ENCODE results near the gene MAPK12. TPM values are rescaled to one million over a fixed set of nuclear protein-coding genes. Genes with fewer than 3 reads are reported as not detected.

The MAPK12 gene
- total and polyA plus RNA-seq, 10 of the 15 experiments (the other 5 are each of a cell fraction or from before 2014, with no cell fraction given): 1.1 to 38.9 (median 16.3) TPM

DNA sequence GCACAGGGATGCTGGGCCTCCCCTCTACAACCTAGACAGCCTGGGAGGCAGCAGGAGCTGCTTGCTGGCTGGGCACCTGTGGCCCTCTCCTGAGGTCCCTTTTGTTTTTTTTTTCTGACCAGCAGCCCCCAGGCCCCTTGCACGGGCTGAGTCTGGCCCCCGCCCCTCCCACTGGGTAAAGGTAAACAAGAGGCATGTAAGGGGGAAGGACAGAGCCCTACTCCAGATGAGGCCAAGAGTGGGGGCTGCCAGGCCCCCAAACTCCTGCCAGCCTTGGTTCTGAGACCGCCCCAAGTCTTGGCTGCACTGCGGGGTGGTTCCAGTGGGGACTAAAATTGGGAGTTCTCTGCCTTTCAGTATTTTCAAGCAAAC, 36.8 kb upstream of the MAPK12 start (continued):
- TF ChIP-seq, protein P1, sequence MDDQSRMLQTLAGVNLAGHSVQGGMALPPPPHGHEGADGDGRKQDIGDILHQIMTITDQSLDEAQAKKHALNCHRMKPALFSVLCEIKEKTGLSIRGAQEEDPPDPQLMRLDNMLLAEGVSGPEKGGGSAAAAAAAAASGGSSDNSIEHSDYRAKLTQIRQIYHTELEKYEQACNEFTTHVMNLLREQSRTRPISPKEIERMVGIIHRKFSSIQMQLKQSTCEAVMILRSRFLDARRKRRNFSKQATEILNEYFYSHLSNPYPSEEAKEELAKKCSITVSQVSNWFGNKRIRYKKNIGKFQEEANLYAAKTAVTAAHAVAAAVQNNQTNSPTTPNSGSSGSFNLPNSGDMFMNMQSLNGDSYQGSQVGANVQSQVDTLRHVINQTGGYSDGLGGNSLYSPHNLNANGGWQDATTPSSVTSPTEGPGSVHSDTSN (IDR thresholded peaks at IDR 0.05; ENCODE audit: insufficient replicate concordance, low read depth, low read length): no peak
- TF ChIP-seq, protein P2, sequence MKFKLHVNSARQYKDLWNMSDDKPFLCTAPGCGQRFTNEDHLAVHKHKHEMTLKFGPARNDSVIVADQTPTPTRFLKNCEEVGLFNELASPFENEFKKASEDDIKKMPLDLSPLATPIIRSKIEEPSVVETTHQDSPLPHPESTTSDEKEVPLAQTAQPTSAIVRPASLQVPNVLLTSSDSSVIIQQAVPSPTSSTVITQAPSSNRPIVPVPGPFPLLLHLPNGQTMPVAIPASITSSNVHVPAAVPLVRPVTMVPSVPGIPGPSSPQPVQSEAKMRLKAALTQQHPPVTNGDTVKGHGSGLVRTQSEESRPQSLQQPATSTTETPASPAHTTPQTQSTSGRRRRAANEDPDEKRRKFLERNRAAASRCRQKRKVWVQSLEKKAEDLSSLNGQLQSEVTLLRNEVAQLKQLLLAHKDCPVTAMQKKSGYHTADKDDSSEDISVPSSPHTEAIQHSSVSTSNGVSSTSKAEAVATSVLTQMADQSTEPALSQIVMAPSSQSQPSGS (IDR thresholded peaks at IDR 0.05; ENCODE audit: low read length): no peak
- TF ChIP-seq GABPA (IDR thresholded peaks at IDR 0.05; ENCODE audit: low read depth) (no peak), TCF12 (IDR thresholded peaks at IDR 0.05; ENCODE audit: low read depth, low read length) (no peak), SMARCA5 (IDR thresholded peaks at IDR 0.05) (no peak), RFX5 (IDR thresholded peaks at IDR 0.05; ENCODE audit: low read depth, low read length) (no peak), YY1 (IDR thresholded peaks at IDR 0.05; ENCODE audit: low read depth, low read length) (no peak), SREBF1 (IDR thresholded peaks at IDR 0.05; ENCODE audit: low read length) (no peak), SUZ12 (IDR thresholded peaks at IDR 0.05; ENCODE audit: unreplicated experiment) (no peak)
- TF ChIP-seq, protein P3, sequence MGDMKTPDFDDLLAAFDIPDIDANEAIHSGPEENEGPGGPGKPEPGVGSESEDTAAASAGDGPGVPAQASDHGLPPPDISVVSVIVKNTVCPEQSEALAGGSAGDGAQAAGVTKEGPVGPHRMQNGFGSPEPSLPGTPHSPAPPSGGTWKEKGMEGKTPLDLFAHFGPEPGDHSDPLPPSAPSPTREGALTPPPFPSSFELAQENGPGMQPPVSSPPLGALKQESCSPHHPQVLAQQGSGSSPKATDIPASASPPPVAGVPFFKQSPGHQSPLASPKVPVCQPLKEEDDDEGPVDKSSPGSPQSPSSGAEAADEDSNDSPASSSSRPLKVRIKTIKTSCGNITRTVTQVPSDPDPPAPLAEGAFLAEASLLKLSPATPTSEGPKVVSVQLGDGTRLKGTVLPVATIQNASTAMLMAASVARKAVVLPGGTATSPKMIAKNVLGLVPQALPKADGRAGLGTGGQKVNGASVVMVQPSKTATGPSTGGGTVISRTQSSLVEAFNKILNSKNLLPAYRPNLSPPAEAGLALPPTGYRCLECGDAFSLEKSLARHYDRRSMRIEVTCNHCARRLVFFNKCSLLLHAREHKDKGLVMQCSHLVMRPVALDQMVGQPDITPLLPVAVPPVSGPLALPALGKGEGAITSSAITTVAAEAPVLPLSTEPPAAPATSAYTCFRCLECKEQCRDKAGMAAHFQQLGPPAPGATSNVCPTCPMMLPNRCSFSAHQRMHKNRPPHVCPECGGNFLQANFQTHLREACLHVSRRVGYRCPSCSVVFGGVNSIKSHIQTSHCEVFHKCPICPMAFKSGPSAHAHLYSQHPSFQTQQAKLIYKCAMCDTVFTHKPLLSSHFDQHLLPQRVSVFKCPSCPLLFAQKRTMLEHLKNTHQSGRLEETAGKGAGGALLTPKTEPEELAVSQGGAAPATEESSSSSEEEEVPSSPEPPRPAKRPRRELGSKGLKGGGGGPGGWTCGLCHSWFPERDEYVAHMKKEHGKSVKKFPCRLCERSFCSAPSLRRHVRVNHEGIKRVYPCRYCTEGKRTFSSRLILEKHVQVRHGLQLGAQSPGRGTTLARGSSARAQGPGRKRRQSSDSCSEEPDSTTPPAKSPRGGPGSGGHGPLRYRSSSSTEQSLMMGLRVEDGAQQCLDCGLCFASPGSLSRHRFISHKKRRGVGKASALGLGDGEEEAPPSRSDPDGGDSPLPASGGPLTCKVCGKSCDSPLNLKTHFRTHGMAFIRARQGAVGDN (IDR thresholded peaks at IDR 0.05): no peak
